H1 (cell line): Measurements from ENCODE around the gene TCERG1L. TPM values are rescaled to one million over a fixed set of nuclear protein-coding genes. Genes with fewer than 3 reads are reported as not detected.

Experiments
- BACH1 ChIP-seq: IDR thresholded peaks from 2 replicates; pipeline ENCODE4 v1.6.1; 2012; ENCODE audit warnings: low read length, improper control_type of control experiment
- polyA plus RNA-seq, 7 experiments: library from polyadenylated mRNA; depleted of rRNA in 3 of 7; stranded (reverse) in 5 of 7; unstranded in 2 of 7; fragments of >200 nt in 5 of 7; fragments of 200-250 nt in 2 of 7; gene quantifications; 1 replicate in 5 of 7; 2 replicates in 1 of 7; 4 replicates in 1 of 7; pipeline versions ENCODE4 v1.2.1 to v1.2.3, GENCODE V29; 2011 to 2013; ENCODE audit warnings: missing spikeins in 2 of 7, mixed read lengths in 2 of 7
- total RNA-seq: library from RNA; stranded (reverse); fragmentation: NEBNext Ultra II Directional; extraction: Animal tissue kit (Norgen Biotek cat#: 25700); gene quantifications from 2 replicates; pipeline ENCODE4 v1.2.1, GENCODE V29; 2021

Gene TCERG1L
- total and polyA plus RNA-seq, 2 of the 8 experiments (the other 6 are each of a cell fraction or from before 2014, with no cell fraction given) = 3.9 to 6.9 TPM

GRCh38 chr10:131355881-131356280, 44.4 kb upstream of the TCERG1L start (continued):
- TF ChIP-seq BACH1 = no peak
